Activated naive CD8-positive, alpha-beta T cell treated with anti-CD3 and anti-CD28 coated beads, Interleukin-2, amount 50 U/mL, for 24 hours (primary cell): Measurements from ENCODE around the gene TRPM6.
A peak's percentile ranks its signal among the peaks of the same experiment; 100 is the strongest.

Experiments
- ATAC-seq: fragments of 150-1000 bp; cut with Tn5 transposase; one replicate; pipeline ENCODE4 v1.10.0; 2021
- DNase-seq: peaks from one replicate; pipeline ENCODE4 v3.0.0; 2021
- H3K27ac Mint-ChIP-seq: one replicate; pipeline ENCODE4 v1.8.0; 2021; ENCODE audit warnings: mild to moderate bottlenecking, mixed read lengths
- H3K27me3 Mint-ChIP-seq: one replicate; pipeline ENCODE4 v1.8.0; 2021; ENCODE audit warnings: mixed read lengths
- H3K36me3 Mint-ChIP-seq: one replicate; pipeline ENCODE4 v1.8.0; 2021; ENCODE audit warnings: low read depth, mixed read lengths
- H3K4me1 Mint-ChIP-seq: one replicate; pipeline ENCODE4 v1.8.0; 2021; ENCODE audit warnings: mixed read lengths
- H3K4me3 Mint-ChIP-seq: one replicate; pipeline ENCODE4 v1.8.0; 2021; ENCODE audit warnings: mild to moderate bottlenecking, moderate library complexity, mixed read lengths
- H3K9me3 Mint-ChIP-seq: one replicate; pipeline ENCODE4 v1.8.0; 2021; ENCODE audit warnings: mixed read lengths

The TRPM6 gene

GRCh38 chr9:74824654-74825053 is 63.1 kb downstream of the TRPM6 start:
- Mint-ChIP-seq H3K4me1 (no peaks in the 10 kb centered on the region), H3K27ac (no peak overlapping the region), H3K36me3 (no peaks in the 10 kb centered on the region), H3K9me3 (no peaks in the 10 kb centered on the region), H3K4me3 (no peak overlapping the region), H3K27me3 (peaks cover 7% of the 10 kb centered on the region)
- DNase-seq (no peak), ATAC-seq (no peak)

DNA sequence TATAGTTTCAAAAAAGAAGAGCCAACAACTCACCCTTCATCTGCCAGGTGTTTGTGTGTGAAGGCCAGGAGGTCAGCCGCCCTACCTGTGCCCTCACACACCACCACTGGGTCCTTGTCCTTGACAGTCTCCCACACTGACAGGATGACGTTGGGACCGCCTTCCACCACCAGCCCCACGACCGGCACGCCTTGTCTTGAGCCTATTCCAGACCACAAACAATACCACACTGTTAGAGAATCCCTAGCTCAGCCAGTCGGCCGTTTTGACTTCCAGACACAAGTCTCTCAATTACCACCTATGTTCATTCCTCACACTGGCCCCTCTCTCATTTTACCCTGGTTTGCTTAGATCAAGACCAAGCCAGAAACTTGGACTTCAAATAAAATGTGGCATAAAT is 66.1 kb downstream of the TRPM6 start:
- no peak overlapping the region for H3K4me3 Mint-ChIP-seq
- no peaks in the 10 kb centered on the region for H3K4me1 Mint-ChIP-seq
- peaks cover 4% of the 10 kb centered on the region for H3K27me3 Mint-ChIP-seq
- no peak for ATAC-seq
- DNase-seq: no peak
- no peaks in the 10 kb centered on the region for H3K9me3 Mint-ChIP-seq
- H3K36me3 Mint-ChIP-seq: no peaks in the 10 kb centered on the region
- no peak overlapping the region for H3K27ac Mint-ChIP-seq

DNA sequence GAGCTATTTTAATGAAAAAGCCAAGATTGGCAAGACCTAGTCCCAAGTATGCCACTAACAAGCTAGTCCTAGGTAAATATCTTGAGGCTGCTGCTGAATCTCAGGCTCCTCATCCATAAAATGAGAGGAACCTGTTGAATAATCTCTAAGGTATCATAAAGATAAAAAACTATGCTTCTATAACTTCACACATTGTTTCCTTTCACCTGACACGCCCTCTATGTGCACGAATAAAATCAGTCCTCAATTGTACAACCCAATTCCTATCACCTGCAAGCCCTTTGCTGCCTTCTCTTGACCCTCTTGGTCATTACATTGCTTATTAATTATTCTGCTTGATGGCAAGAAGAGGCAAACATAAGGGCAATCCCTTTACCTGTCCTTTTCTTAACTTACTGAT is 69.9 kb downstream of the TRPM6 start:
- DNase-seq (no peak), ATAC-seq (no peak)
- no peak overlapping the region for H3K27ac Mint-ChIP-seq
- peaks cover 11% of the 10 kb centered on the region for H3K27me3 Mint-ChIP-seq
- no peaks in the 10 kb centered on the region for H3K4me1 Mint-ChIP-seq
- H3K9me3 Mint-ChIP-seq: no peaks in the 10 kb centered on the region
- H3K4me3 Mint-ChIP-seq: no peak overlapping the region
- H3K36me3 Mint-ChIP-seq: no peaks in the 10 kb centered on the region

DNA sequence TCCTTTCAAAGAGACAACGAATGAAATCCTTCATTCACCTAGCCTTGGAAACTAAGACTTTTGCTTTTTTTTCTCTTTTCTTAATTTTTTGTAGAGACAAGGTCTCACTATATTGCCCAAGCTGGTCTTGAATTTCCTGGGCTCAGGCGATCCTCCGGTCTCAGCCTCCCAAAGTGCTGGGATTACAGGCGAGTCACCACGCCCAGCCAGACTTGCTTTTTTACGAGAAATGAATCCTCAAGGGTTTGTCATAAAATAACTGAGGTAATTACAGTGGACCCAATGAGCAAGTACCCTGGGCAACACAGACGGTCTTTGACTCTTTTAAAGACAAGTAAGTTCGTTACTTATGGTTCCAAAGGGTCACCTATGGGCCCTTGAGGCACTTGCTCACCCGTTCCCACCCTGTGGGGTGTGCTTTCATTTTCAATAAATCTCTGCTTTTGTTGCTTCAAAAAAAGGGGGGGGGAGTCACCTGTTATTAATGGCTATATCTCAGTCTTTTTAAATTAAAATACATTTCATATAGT is 70.4 kb downstream of the TRPM6 start:
- no peak overlapping the region for H3K27ac Mint-ChIP-seq
- ATAC-seq (no peak), DNase-seq (no peak)
- no peaks in the 10 kb centered on the region for H3K36me3 Mint-ChIP-seq
- H3K4me3 Mint-ChIP-seq: no peak overlapping the region
- no peaks in the 10 kb centered on the region for H3K9me3 Mint-ChIP-seq
- no peaks in the 10 kb centered on the region for H3K4me1 Mint-ChIP-seq
- H3K27me3 Mint-ChIP-seq: peaks cover 11% of the 10 kb centered on the region

- ATAC-seq: no peak
These were observed 77.5 kb downstream of the TRPM6 start for GRCh38 chr9:74810200-74810599.

GRCh38 chr9:74804018-74804385 is 83.7 kb downstream of the TRPM6 start:
- ATAC-seq: no peak
- H3K4me3 Mint-ChIP-seq: no peak overlapping the region

More at GRCh38 chr9:74810200-74810599, 77.5 kb downstream of the TRPM6 start:
- Mint-ChIP-seq H3K4me1 (no peaks in the 10 kb centered on the region), H3K4me3 (no peak overlapping the region), H3K9me3 (no peaks in the 10 kb centered on the region), H3K27ac (no peak overlapping the region), H3K27me3 (peaks cover 19% of the 10 kb centered on the region), H3K36me3 (no peaks in the 10 kb centered on the region)
- no peak for DNase-seq

GRCh38 chr9:74803376-74804017 is 84.2 kb downstream of the TRPM6 start:
- no peak for DNase-seq
- H3K27me3 Mint-ChIP-seq: peaks cover 12% of the 10 kb centered on the region
- no peaks in the 10 kb centered on the region for H3K36me3 Mint-ChIP-seq
- no peaks in the 10 kb centered on the region for H3K4me1 Mint-ChIP-seq
- no peak overlapping the region for H3K27ac Mint-ChIP-seq
- H3K4me3 Mint-ChIP-seq: no peak overlapping the region
- H3K9me3 Mint-ChIP-seq: no peaks in the 10 kb centered on the region
- no peak for ATAC-seq

More at GRCh38 chr9:74804018-74804385, 83.7 kb downstream of the TRPM6 start:
- no peak overlapping the region for H3K27ac Mint-ChIP-seq
- H3K36me3 Mint-ChIP-seq: no peaks in the 10 kb centered on the region
- H3K27me3 Mint-ChIP-seq: peaks cover 12% of the 10 kb centered on the region
- H3K4me1 Mint-ChIP-seq: no peaks in the 10 kb centered on the region
- DNase-seq: no peak
- H3K9me3 Mint-ChIP-seq: no peaks in the 10 kb centered on the region

GRCh38 chr9:74800226-74800625 is 87.5 kb downstream of the TRPM6 start:
- Mint-ChIP-seq H3K4me1 (no peaks in the 10 kb centered on the region), H3K9me3 (no peaks in the 10 kb centered on the region), H3K36me3 (no peaks in the 10 kb centered on the region), H3K27ac (no peak overlapping the region), H3K4me3 (no peak overlapping the region), H3K27me3 (peaks cover 9% of the 10 kb centered on the region)
- DNase-seq (no peak), ATAC-seq (no peak)

- Mint-ChIP-seq H3K4me1 (no peaks in the 10 kb centered on the region), H3K36me3 (no peaks in the 10 kb centered on the region), H3K27me3 (peaks cover 9% of the 10 kb centered on the region), H3K9me3 (no peaks in the 10 kb centered on the region), H3K27ac (no peak overlapping the region), H3K4me3 (no peak overlapping the region)
- no peak for DNase-seq
- no peak for ATAC-seq
These were observed 91.9 kb downstream of the TRPM6 start for GRCh38 chr9:74795803-74796202.

DNA sequence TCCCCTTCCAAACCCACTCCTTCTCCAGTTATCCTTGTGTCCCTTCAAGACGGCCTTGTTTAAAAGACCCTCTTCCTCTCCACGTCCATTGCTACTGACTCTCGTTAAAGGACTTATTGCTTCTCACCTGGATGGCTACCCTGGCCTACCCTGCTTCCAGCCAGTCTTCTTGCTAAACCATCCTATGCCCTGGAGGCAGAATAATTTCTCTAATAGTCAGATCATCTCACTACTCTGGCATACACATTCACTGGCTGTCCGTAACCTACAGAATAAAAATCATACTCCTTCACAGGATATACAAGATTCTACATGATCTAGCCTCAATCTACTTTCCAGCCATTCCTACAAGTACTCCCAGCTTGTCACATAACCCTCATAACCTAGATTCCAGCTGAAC is 92.6 kb downstream of the TRPM6 start:
- Mint-ChIP-seq H3K36me3 (no peaks in the 10 kb centered on the region), H3K27ac (no peak overlapping the region), H3K4me3 (no peak overlapping the region), H3K27me3 (peaks cover 6% of the 10 kb centered on the region), H3K4me1 (no peaks in the 10 kb centered on the region), H3K9me3 (no peaks in the 10 kb centered on the region)
- DNase-seq: no peak
- ATAC-seq: no peak

DNA sequence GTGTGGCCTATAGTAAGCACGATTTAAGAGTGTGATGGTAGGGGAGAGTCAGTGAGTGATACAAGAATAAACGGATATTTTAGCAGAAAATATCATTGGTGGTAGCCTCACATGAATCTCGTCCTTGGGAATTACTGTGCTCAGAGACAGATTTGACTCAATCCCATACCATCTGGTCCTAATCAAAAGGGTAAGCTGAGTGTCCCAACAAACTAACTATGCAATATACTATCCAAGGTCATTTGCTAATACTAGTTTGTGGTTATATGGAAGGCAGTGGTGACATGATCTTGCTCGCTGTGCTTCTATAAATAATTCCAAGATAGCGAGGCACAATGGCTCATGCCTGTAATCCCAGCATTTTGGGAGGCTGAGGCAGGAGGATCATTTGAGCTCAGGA is 103.2 kb downstream of the TRPM6 start:
- DNase-seq (no peak), ATAC-seq (no peak)
- no peaks in the 10 kb centered on the region for H3K36me3 Mint-ChIP-seq
- H3K27me3 Mint-ChIP-seq: peaks cover 10% of the 10 kb centered on the region
- no peaks in the 10 kb centered on the region for H3K4me1 Mint-ChIP-seq
- no peaks in the 10 kb centered on the region for H3K9me3 Mint-ChIP-seq
- no peak overlapping the region for H3K27ac Mint-ChIP-seq
- no peak overlapping the region for H3K4me3 Mint-ChIP-seq

DNA sequence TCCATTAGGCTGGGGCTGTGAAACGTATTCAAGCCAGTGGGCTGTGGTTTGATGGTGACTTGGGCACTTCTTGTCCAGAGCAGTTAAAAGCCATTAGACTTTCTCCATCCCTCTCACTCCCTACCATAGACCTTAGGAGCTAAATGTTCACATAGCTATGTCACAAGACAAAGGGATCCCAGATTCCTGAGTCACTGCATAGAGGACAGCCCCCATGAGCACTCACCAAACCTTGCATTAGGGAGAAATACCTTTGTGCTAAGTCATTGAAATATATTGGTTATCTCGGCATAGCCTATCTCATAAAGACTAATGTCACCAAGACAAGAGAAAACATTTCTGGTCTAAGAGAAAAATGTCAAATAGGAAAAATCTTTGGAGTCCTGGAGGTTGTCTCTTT is 104.3 kb downstream of the TRPM6 start:
- Mint-ChIP-seq H3K4me1 (no peaks in the 10 kb centered on the region), H3K9me3 (no peaks in the 10 kb centered on the region), H3K36me3 (no peaks in the 10 kb centered on the region), H3K27me3 (peaks cover 11% of the 10 kb centered on the region), H3K4me3 (no peak overlapping the region), H3K27ac (no peak overlapping the region)
- DNase-seq (no peak), ATAC-seq (no peak)

GRCh38 chr9:74777136-74777879 is 110.4 kb downstream of the TRPM6 start:
- no peaks in the 10 kb centered on the region for H3K9me3 Mint-ChIP-seq
- peaks cover 7% of the 10 kb centered on the region for H3K27me3 Mint-ChIP-seq
- no peaks in the 10 kb centered on the region for H3K36me3 Mint-ChIP-seq
- ATAC-seq: no peak
- peak; percentile 67 for DNase-seq
- no peak overlapping the region for H3K4me3 Mint-ChIP-seq
- H3K4me1 Mint-ChIP-seq: no peaks in the 10 kb centered on the region
- H3K27ac Mint-ChIP-seq: no peak overlapping the region

GRCh38 chr9:74775396-74775795 is 112.3 kb downstream of the TRPM6 start:
- Mint-ChIP-seq H3K27me3 (peaks cover 11% of the 10 kb centered on the region), H3K27ac (no peak overlapping the region), H3K36me3 (no peaks in the 10 kb centered on the region), H3K9me3 (no peaks in the 10 kb centered on the region), H3K4me3 (no peak overlapping the region), H3K4me1 (peaks cover 12% of the 10 kb centered on the region)
- no peak for DNase-seq
- no peak for ATAC-seq

GRCh38 chr9:74773886-74774479 is 113.7 kb downstream of the TRPM6 start:
- Mint-ChIP-seq H3K36me3 (no peaks in the 10 kb centered on the region), H3K9me3 (no peaks in the 10 kb centered on the region), H3K4me1 (peaks cover 12% of the 10 kb centered on the region), H3K27ac (no peak overlapping the region), H3K4me3 (no peak overlapping the region), H3K27me3 (peaks cover 11% of the 10 kb centered on the region)
- ATAC-seq: peak; percentile 42
- peak; percentile 67 for DNase-seq
